Activated CD8-positive, alpha-beta memory T cell treated with anti-CD3 and anti-CD28 coated beads, Interleukin-2, amount 50 U/mL, for 1 hour (primary cell): ENCODE measurements around the gene GDA.
"Not testable (repeated sequence)": the region's sequence is repeated elsewhere in the genome, so short reads cannot be mapped to it uniquely, and the experiment has no call there.

Experiments
- DNase-seq: peaks from one replicate; pipeline ENCODE4 v3.0.0-alpha.2; 2020; ENCODE audit errors: extremely low read depth

GDA gene

DNA sequence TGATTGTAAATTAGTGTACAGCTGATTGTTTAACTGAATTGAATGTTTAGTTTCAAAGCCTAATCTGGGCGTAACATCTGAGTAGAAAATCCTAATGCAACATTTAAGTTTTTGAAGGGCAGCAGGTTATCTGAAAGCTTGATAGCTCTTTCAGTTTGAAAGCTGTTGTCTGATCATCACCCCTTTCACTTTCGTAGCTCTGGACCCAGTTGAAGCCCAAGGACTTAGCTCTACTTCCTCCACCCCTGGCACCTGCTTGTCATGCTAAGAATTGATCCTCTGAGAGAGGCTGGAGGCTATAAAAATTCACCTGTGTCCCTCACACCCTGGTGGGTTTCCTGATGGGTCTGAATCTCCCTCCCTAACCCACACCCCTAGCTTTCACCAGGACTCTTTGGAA, 129.7 kb downstream of the GDA start:
- no peak for DNase-seq

GRCh38 chr9:72280913-72281500, 131.8 kb downstream of the GDA start:
- peak; percentile 26 for DNase-seq

DNA sequence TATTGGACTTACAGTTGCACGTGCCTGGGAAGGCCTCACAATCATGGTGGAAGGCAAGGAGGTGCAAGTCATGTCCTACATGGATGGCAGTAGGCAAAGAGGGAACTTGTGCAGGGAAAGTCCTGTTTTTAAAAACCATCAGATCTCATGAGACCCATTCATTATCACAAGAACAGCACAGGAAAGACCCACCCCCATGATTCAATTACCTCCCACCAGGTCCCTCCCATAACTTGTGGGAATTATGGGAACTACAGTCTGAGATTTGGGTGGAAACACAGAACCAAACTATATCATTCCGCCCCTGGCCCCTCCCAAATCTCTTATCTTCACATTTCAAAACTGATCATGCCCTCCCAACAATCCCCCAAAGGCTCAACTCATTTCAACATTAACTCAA, 140.2 kb downstream of the GDA start:
- DNase-seq, result no peak

DNA sequence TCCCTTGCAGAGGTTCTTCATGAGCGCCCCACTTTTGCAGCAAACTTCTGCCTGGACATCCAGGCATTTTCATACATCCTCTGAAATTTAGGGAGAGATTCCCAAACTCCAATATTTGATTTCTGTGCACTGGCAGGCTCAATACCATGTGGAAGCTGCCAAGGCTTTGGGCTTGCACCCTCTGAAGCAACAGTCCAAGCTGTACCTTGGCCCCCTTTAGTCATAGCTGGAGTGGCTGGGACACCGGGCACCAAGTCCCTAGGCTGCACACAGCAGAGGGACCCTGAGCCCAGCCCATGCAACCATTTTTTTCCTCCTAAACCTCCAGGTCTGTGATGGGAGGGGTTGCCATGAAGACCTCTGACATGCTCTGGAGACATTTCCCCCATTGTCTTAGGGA, 141.1 kb downstream of the GDA start:
- no peak for DNase-seq

- DNase-seq, result not testable (repeated sequence)
Measured at GRCh38 chr9:72291576-72291975, 142.3 kb downstream of the GDA start.

GRCh38 chr9:72292256-72292682, 143.0 kb downstream of the GDA start:
- no peak for DNase-seq

DNA sequence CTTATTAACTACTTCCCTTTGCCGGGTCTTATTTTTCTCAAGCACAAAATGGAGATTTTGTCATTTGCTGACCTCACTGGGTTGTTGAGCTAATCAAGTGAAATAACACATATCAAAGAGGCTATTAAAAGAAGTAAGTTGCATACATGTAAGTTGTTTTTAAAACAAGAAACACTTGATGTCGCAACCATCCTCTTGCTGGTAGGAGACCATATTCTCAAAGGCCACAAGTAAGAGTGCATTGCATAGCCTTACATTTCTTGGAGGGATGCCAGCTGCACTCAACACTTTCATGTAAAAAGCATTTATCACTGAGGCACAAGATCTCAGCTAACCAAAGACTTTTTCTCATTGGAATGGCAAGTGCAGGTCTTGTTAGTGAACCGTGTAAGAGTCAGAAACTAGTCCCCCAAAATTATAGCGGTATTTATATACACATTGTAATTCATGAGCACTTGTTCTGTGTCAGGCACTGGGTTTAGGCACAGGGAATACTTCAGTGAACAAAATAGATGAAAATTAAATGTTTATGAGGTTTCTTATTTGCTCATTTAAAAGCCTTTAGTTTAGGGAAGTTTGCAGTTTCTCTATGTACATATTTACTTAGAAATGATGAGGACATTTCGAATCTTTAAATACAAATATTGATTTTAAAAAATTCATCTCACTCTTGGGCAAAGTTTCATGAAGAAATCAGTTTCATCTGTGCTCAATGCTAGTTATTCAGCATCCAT, 143.8 kb downstream of the GDA start:
- no peak for DNase-seq

GRCh38 chr9:72294936-72295335, 145.7 kb downstream of the GDA start:
- no peak for DNase-seq

GRCh38 chr9:72297516-72297915, 148.3 kb downstream of the GDA start:
- DNase-seq, result no peak

GRCh38 chr9:72299017-72299603, 149.9 kb downstream of the GDA start:
- DNase-seq, result no peak

DNA sequence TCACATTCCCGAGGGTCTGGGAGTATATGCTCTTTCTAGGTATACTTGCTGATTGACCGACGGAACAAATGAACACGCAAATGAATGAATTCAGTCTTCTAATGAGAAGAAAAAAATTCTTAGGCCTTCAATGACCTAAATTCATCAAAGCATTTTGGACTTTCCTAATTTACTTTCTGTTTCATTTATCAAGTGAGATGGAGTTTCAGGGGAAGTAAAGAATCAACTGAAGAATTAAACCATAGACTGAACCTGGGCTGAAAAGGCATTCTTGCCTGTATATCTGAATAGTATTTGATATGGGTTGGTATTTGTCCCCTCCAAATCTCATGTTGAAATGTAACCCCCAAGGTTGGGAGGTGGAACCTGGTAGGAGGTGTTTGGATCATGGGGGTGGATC, 151.6 kb downstream of the GDA start:
- no peak for DNase-seq
